Panc1 (cell line): ENCODE results near the gene TMCC1. TPM values are rescaled to one million over a fixed set of nuclear protein-coding genes. Genes with fewer than 3 reads are reported as not detected.

Source experiments
- ATAC-seq: fragments of 200-7000 bp; cut with Tn5 transposase; 2 replicates; pipeline ENCODE4 v1.9.1; 2020; ENCODE audit warnings: mild to moderate bottlenecking, moderate library complexity
- BruUV-seq: library from RNA; stranded (reverse); fragments of 400-500 nt; replicated peaks from 2 replicates; lab custom pipeline; 2021; lab: Mats Ljungman, UMichigan
- CTCF ChIA-PET: fragments of 300-600 bp; sonication (Branson Sonifier 250); formaldehyde crosslinking; loops from one replicate; lab custom pipeline; 2022; ENCODE audit warnings: antibody characterized with exemption; lab: Charles Lee
- POLR2A ChIA-PET: fragments of 300-600 bp; sonication (Branson Sonifier 250); formaldehyde crosslinking; loops from one replicate; lab custom pipeline; 2022; ENCODE audit warnings: antibody characterized with exemption; lab: Charles Lee
- DNase-seq: peaks from one replicate; pipeline ENCODE4 v3.0.0-alpha.2; 2010; ENCODE audit warnings: low read depth, low spot score
- H3K27ac ChIP-seq: 2 replicates; pipeline ENCODE4 v1.5.1; 2011; ENCODE audit warnings: mild to moderate bottlenecking, low read length, inconsistent platforms
- H3K27me3 ChIP-seq: fragments of 200-500 bp; sonication (Bioruptor generic); 2 replicates; pipeline ENCODE4 v1.6.0; 2014; ENCODE audit warnings: low read length, inconsistent platforms; ENCODE audit not compliant: control insufficient read depth, insufficient read depth
- H3K36me3 ChIP-seq: fragments of 200-500 bp; sonication (Bioruptor generic); 2 replicates; pipeline ENCODE4 v1.5.1; 2014; ENCODE audit warnings: inconsistent platforms, mild to moderate bottlenecking, low read length, moderate library complexity; ENCODE audit not compliant: control insufficient read depth, insufficient read depth
- H3K4me1 ChIP-seq: 2 replicates; pipeline ENCODE4 v1.5.1; 2011; ENCODE audit warnings: inconsistent platforms, mild to moderate bottlenecking, low read length, moderate library complexity; ENCODE audit not compliant: control insufficient read depth, insufficient read depth
- H3K4me3 ChIP-seq, 2 experiments: 2 replicates each; pipeline ENCODE4 v1.5.1; 2011 to 2012; ENCODE audit warnings: low read depth in 2 of 2, low read length in 2 of 2, mild to moderate bottlenecking in 2 of 2, inconsistent platforms in 1 of 2, moderate library complexity in 1 of 2
- H3K9me3 ChIP-seq: fragments of 200-500 bp; sonication (Bioruptor generic); 2 replicates; pipeline ENCODE4 v1.5.1; 2014; ENCODE audit warnings: low read depth, mild to moderate bottlenecking, inconsistent platforms, low read length, moderate library complexity; ENCODE audit not compliant: control insufficient read depth, insufficient read depth
- CTCF ChIP-seq: fragments of 450-650 bp; IDR thresholded peaks from 2 replicates; pipeline ENCODE4 v1.5.1; 2017; ENCODE audit warnings: mild to moderate bottlenecking
- POLR2AphosphoS5 ChIP-seq: IDR thresholded peaks from 2 replicates; pipeline ENCODE4 v1.6.1; 2012; ENCODE audit warnings: mild to moderate bottlenecking, low read depth, low read length, moderate library complexity
- SIN3A ChIP-seq: IDR thresholded peaks from 2 replicates; pipeline ENCODE4 v1.6.1; 2012; ENCODE audit warnings: low read depth, mild to moderate bottlenecking, low read length, moderate library complexity, borderline replicate concordance; ENCODE audit not compliant: insufficient read depth
- TCF7L2 ChIP-seq: IDR thresholded peaks from 2 replicates; pipeline ENCODE4 v1.6.1; 2011; ENCODE audit warnings: mild to moderate bottlenecking, low read depth, low read length, inconsistent platforms
- in situ Hi-C: cut with HindIII; loops from 2 replicates; pipeline ENCODE4 v1.10.0; 2016; ENCODE audit warnings: low sequenced_read_pairs, low pct_unique_long_range_greater_than_20kb
- intact Hi-C: fragments of 100-400 bp; cut with micrococcal nuclease; formaldehyde crosslinking; loops from one replicate; pipeline ENCODE4 v1.10.0; 2022; ENCODE audit not compliant: unreplicated experiment
- total RNA-seq: library from RNA; stranded (reverse); gene quantifications from one replicate; pipeline ENCODE4 v1.2.1, GENCODE V29; 2021; ENCODE audit not compliant: unreplicated experiment
- TF ChIP-seq, protein P1 (sequence below), 2 experiments: IDR thresholded peaks; 2 replicates each; pipeline ENCODE4 v1.6.1; 2011 to 2012; ENCODE audit warnings: low read depth in 2 of 2, control low read depth in 1 of 2, low read length in 1 of 2, mild to moderate bottlenecking in 1 of 2, moderate library complexity in 1 of 2; ENCODE audit not compliant: insufficient read depth in 1 of 2

The TMCC1 gene
- total RNA-seq, 1 experiment from 2014 or later, result 33.2 TPM

DNA sequence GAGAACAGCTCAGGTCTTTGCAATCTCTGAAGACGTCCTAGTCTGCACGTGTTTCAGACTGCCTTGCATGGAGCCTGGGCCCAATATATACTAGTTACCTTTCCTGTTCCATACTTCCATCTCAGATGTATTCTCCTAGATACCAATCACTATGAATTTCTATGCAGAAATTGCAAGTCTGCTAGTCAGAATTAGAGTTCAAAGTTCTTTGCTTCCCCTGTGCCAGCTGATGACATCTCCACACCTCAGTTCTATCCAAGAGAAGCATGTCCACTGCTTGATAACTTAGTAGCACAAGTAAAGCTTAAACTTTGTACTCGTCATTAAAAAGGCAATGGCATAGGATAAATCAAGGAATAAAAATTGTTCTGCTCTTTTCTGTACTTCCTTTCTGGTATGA lies 153.4 kb downstream of the TMCC1 start:
- H3K9me3 ChIP-seq, result no peaks in the 10 kb centered on the region
- intact Hi-C loops (no loop called here), in situ Hi-C loops (no loop called here)
- no peaks in the 10 kb centered on the region for H3K27me3 ChIP-seq
- H3K27ac ChIP-seq, result no peak overlapping the region
- no peaks in the 10 kb centered on the region for H3K36me3 ChIP-seq
- ATAC-seq (no peak), DNase-seq (no peak)
- TF ChIP-seq CTCF (no peak), POLR2AphosphoS5 (no peak), SIN3A (no peak), TCF7L2 (no peak)
- TF ChIP-seq, protein P1, sequence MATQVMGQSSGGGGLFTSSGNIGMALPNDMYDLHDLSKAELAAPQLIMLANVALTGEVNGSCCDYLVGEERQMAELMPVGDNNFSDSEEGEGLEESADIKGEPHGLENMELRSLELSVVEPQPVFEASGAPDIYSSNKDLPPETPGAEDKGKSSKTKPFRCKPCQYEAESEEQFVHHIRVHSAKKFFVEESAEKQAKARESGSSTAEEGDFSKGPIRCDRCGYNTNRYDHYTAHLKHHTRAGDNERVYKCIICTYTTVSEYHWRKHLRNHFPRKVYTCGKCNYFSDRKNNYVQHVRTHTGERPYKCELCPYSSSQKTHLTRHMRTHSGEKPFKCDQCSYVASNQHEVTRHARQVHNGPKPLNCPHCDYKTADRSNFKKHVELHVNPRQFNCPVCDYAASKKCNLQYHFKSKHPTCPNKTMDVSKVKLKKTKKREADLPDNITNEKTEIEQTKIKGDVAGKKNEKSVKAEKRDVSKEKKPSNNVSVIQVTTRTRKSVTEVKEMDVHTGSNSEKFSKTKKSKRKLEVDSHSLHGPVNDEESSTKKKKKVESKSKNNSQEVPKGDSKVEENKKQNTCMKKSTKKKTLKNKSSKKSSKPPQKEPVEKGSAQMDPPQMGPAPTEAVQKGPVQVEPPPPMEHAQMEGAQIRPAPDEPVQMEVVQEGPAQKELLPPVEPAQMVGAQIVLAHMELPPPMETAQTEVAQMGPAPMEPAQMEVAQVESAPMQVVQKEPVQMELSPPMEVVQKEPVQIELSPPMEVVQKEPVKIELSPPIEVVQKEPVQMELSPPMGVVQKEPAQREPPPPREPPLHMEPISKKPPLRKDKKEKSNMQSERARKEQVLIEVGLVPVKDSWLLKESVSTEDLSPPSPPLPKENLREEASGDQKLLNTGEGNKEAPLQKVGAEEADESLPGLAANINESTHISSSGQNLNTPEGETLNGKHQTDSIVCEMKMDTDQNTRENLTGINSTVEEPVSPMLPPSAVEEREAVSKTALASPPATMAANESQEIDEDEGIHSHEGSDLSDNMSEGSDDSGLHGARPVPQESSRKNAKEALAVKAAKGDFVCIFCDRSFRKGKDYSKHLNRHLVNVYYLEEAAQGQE (IDR thresholded peaks at IDR 0.05; ENCODE audit: insufficient read depth in 1 of 2, low read depth in 2 of 2, low read length in 1 of 2), result no peak
- H3K4me3 ChIP-seq, result no peak overlapping the region
- CTCF ChIA-PET, result no interaction called here
- BruUV-seq, result no TSS peak
- POLR2A ChIA-PET, result interaction anchor here (0.5 kb wide), 1 partner anchor 9 kb away, joined by 3 read pairs; no protein-coding TSS in a partner anchor
- H3K4me1 ChIP-seq, result peaks cover 4% of the 10 kb centered on the region; the same call in 1 of the 2 replicates

DNA sequence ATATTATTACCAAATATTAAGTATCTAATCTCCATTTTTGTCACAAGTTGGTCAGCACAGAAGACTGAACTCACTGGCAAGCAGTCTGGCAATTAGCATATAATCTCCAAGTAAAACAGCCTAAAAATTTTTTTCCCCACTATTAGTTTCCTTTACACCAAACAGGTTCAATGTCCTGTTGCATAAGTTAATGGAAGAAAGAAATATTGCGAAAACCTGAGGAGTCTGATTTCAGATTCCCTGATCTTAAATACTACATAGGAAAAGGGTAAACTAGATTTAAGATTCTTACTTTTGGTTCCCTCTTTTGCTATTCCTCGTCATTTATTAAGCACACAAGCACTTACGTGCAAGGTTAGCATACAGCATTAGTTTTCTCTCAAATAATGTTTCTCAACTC lies 153.9 kb downstream of the TMCC1 start:
- ATAC-seq, result no peak
- ChIA-PET CTCF (no interaction called here), POLR2A (interaction anchor here (0.5 kb wide), 1 partner anchor 10 kb away, joined by 3 read pairs; no protein-coding TSS in a partner anchor)
- H3K4me3 ChIP-seq, result no peak overlapping the region
- H3K9me3 ChIP-seq, result no peaks in the 10 kb centered on the region
- H3K27me3 ChIP-seq, result no peaks in the 10 kb centered on the region
- intact Hi-C loops (no loop called here), in situ Hi-C loops (no loop called here)
- no peaks in the 10 kb centered on the region for H3K36me3 ChIP-seq
- no peak for DNase-seq
- peaks cover 4% of the 10 kb centered on the region; the same call in 1 of the 2 replicates for H3K4me1 ChIP-seq
- H3K27ac ChIP-seq, result no peak overlapping the region
- BruUV-seq, result no TSS peak
- TF ChIP-seq TCF7L2 (no peak), POLR2AphosphoS5 (no peak), SIN3A (no peak), CTCF (no peak)
- TF ChIP-seq, protein P1 (IDR thresholded peaks at IDR 0.05; ENCODE audit: insufficient read depth in 1 of 2, low read depth in 2 of 2, low read length in 1 of 2), result no peak
